H9 (cell line): ENCODE results near the gene GEN1. TPM values are rescaled to one million over a fixed set of nuclear protein-coding genes. Genes with fewer than 3 reads are reported as not detected.

Experiments used
- DNase-seq: peaks from one replicate; pipeline ENCODE4 v3.0.0-alpha.2; 2017
- H2AFZ ChIP-seq: one replicate; pipeline ENCODE4 v1.6.1; 2013; ENCODE audit warnings: mild to moderate bottlenecking, low read length, control low read depth, moderate library complexity
- H2AK5ac ChIP-seq: 2 replicates; pipeline ENCODE4 v1.6.1; 2013; ENCODE audit warnings: low read length, control low read depth, mixed read lengths; ENCODE audit not compliant: insufficient read length
- H2BK120ac ChIP-seq: one replicate; pipeline ENCODE4 v1.6.1; 2013; ENCODE audit warnings: low read depth, mild to moderate bottlenecking, low read length, control low read depth, inconsistent platforms; ENCODE audit not compliant: poor library complexity, severe bottlenecking
- H2BK12ac ChIP-seq: 2 replicates; pipeline ENCODE4 v1.6.1; 2013; ENCODE audit warnings: low read length, control low read depth, mixed read lengths, low read depth; ENCODE audit not compliant: insufficient read length
- H2BK15ac ChIP-seq: 2 replicates; pipeline ENCODE4 v1.6.1; 2013; ENCODE audit warnings: low read depth, low read length, control low read depth
- H2BK20ac ChIP-seq: one replicate; pipeline ENCODE4 v1.6.1; 2013; ENCODE audit warnings: low read depth, mild to moderate bottlenecking, low read length, control low read depth, inconsistent platforms; ENCODE audit not compliant: poor library complexity, severe bottlenecking
- H2BK5ac ChIP-seq: 2 replicates; pipeline ENCODE4 v1.6.1; 2013; ENCODE audit warnings: low read length, control low read depth, mixed read lengths; ENCODE audit not compliant: insufficient read length
- H3K14ac ChIP-seq: 2 replicates; pipeline ENCODE4 v1.6.1; 2013; ENCODE audit warnings: low read length, control low read depth; ENCODE audit not compliant: insufficient read depth
- H3K18ac ChIP-seq: 2 replicates; pipeline ENCODE4 v1.6.1; 2013; ENCODE audit warnings: low read depth, mild to moderate bottlenecking, mixed read lengths, low read length, control low read depth; ENCODE audit not compliant: insufficient read length
- H3K23ac ChIP-seq: 2 replicates; pipeline ENCODE4 v1.6.1; 2013; ENCODE audit warnings: low read length, control low read depth, mixed read lengths, low read depth; ENCODE audit not compliant: insufficient read length
- H3K23me2 ChIP-seq: 2 replicates; pipeline ENCODE4 v1.6.1; 2013; ENCODE audit warnings: low read depth, mild to moderate bottlenecking, mixed read lengths, low read length, control low read depth; ENCODE audit not compliant: insufficient read length, poor library complexity, severe bottlenecking
- H3K27ac ChIP-seq: 2 replicates; pipeline ENCODE4 v1.5.1; 2013; ENCODE audit warnings: low read length, control low read depth, mixed read lengths, low read depth; ENCODE audit not compliant: insufficient read length
- H3K27me3 ChIP-seq: 2 replicates; pipeline ENCODE4 v1.6.1; 2013; ENCODE audit warnings: low read length, control low read depth, inconsistent platforms; ENCODE audit not compliant: insufficient read depth
- H3K4ac ChIP-seq: 2 replicates; pipeline ENCODE4 v1.6.1; 2013; ENCODE audit warnings: low read depth, mild to moderate bottlenecking, control low read depth, inconsistent platforms, low read length, moderate library complexity
- H3K4me1 ChIP-seq: 2 replicates; pipeline ENCODE4 v1.6.1; 2013; ENCODE audit warnings: low read length, control low read depth, inconsistent platforms; ENCODE audit not compliant: insufficient read depth
- H3K4me2 ChIP-seq: 2 replicates; pipeline ENCODE4 v1.6.1; 2013; ENCODE audit warnings: low read length, control low read depth, mixed read lengths; ENCODE audit not compliant: insufficient read length, insufficient read depth
- H3K56ac ChIP-seq: 2 replicates; pipeline ENCODE4 v1.6.1; 2013; ENCODE audit warnings: low read depth, mild to moderate bottlenecking, mixed read lengths, low read length, control low read depth; ENCODE audit not compliant: insufficient read length
- H3K79me1 ChIP-seq: 2 replicates; pipeline ENCODE4 v1.6.1; 2013; ENCODE audit warnings: low read depth, mild to moderate bottlenecking, moderate library complexity, low read length, control low read depth, inconsistent platforms; ENCODE audit not compliant: insufficient read depth, poor library complexity, severe bottlenecking
- H3K79me2 ChIP-seq: 2 replicates; pipeline ENCODE4 v1.6.1; 2013; ENCODE audit warnings: low read length, control low read depth, inconsistent platforms; ENCODE audit not compliant: insufficient read depth
- H3K9ac ChIP-seq: 2 replicates; pipeline ENCODE4 v1.6.1; 2013; ENCODE audit warnings: low read length, control low read depth, mixed read lengths; ENCODE audit not compliant: insufficient read length; ENCODE audit errors: extremely low read depth
- H3K9me3 ChIP-seq: one replicate; pipeline ENCODE4 v1.6.1; 2013; ENCODE audit warnings: low read depth, low read length, inconsistent platforms; ENCODE audit not compliant: control insufficient read depth
- H3T11ph ChIP-seq: one replicate; pipeline ENCODE4 v1.6.1; 2013; ENCODE audit warnings: mild to moderate bottlenecking, low read length, control low read depth, inconsistent platforms
- H4K20me1 ChIP-seq: one replicate; pipeline ENCODE4 v1.6.1; 2013; ENCODE audit not compliant: control insufficient read depth, insufficient read length, insufficient read depth
- H4K5ac ChIP-seq: 2 replicates; pipeline ENCODE4 v1.6.1; 2013; ENCODE audit warnings: low read depth, mild to moderate bottlenecking, mixed read lengths, low read length, control low read depth; ENCODE audit not compliant: insufficient read length
- H4K8ac ChIP-seq: replicated peaks from 2 replicates; pipeline ENCODE4 v1.6.1; 2013; ENCODE audit warnings: low read length, control low read depth, mixed read lengths, low read depth; ENCODE audit not compliant: insufficient read length
- H4K91ac ChIP-seq: 2 replicates; pipeline ENCODE4 v1.6.1; 2013; ENCODE audit warnings: low read depth, mild to moderate bottlenecking, moderate library complexity, mixed read lengths, low read length, control low read depth; ENCODE audit not compliant: insufficient read length
- H3K27ac Mint-ChIP-seq, 3 experiments: 2 replicates in 2 of 3; 3 replicates in 1 of 3; pipeline ENCODE4 v1.8.0; 2020 to 2021; ENCODE audit warnings: mixed read lengths in 3 of 3, mild to moderate bottlenecking in 1 of 3, moderate library complexity in 1 of 3
- H3K27me3 Mint-ChIP-seq: 2 replicates; pipeline ENCODE4 v1.8.0; 2021; ENCODE audit warnings: low read depth, mild to moderate bottlenecking, moderate library complexity, mixed read lengths
- H3K36me3 Mint-ChIP-seq, 3 experiments: 2 replicates in 2 of 3; 3 replicates in 1 of 3; pipeline ENCODE4 v1.8.0; 2020 to 2021; ENCODE audit warnings: low read depth in 3 of 3, mixed read lengths in 3 of 3; ENCODE audit not compliant: insufficient read depth in 1 of 3
- H3K4me1 Mint-ChIP-seq, 2 experiments: 2 replicates each; pipeline ENCODE4 v1.8.0; 2020; ENCODE audit warnings: mixed read lengths in 2 of 2
- H3K4me3 Mint-ChIP-seq, 2 experiments: 2 replicates in 1 of 2; 3 replicates in 1 of 2; pipeline ENCODE4 v1.8.0; 2020 to 2021; ENCODE audit warnings: mild to moderate bottlenecking in 2 of 2, mixed read lengths in 2 of 2, moderate library complexity in 1 of 2
- H3K9me3 Mint-ChIP-seq, 2 experiments: 2 replicates in 1 of 2; 3 replicates in 1 of 2; pipeline ENCODE4 v1.8.0; 2020; ENCODE audit warnings: mild to moderate bottlenecking in 2 of 2, mixed read lengths in 2 of 2, moderate library complexity in 1 of 2
- CTCF ChIP-seq: fragments of 200-600 bp; sonication (generic); conservative IDR thresholded peaks from 3 replicates; pipeline ENCODE4 v1.8.0; 2021; ENCODE audit warnings: antibody characterized with exemption, mild to moderate bottlenecking
- WGBS: extraction: QIAGEN DNeasy Blood & Tissue Kit; methylation state at CpG from one replicate; pipeline ENCODE4 v1.1.7; 2013; ENCODE audit warnings: missing lambda C conversion rate, low lambda C conversion rate, mixed read lengths; ENCODE audit not compliant: insufficient read length; ENCODE audit errors: extremely low coverage; 5-methylcytosine and 5-hydroxymethylcytosine counted together
- total RNA-seq: library from RNA; stranded (reverse); gene quantifications from 2 replicates; pipeline ENCODE4 v1.2.1, GENCODE V29; 2021

The GEN1 gene
- total RNA-seq, 1 experiment from 2014 or later = 28.1 TPM

GRCh38 chr2:17792515-17792914 lies 38.6 kb downstream of the GEN1 start:
- Histone ChIP-seq H3T11ph (no peak overlapping the region), H3K56ac (no peak overlapping the region), H3K18ac (no peak overlapping the region), H3K4ac (no peak overlapping the region), H4K5ac (no peak overlapping the region), H2BK12ac (no peak overlapping the region), H3K79me1 (no peaks in the 10 kb centered on the region), H3K23ac (no peak overlapping the region), H2AK5ac (no peak overlapping the region), H3K27ac (no peak overlapping the region), H3K14ac (no peak overlapping the region), H2BK20ac (no peak overlapping the region), H2BK120ac (no peak overlapping the region), H3K79me2 (no peaks in the 10 kb centered on the region), H3K9ac (no peak overlapping the region), H2BK5ac (no peak overlapping the region), H4K8ac (no peak overlapping the region), H2BK15ac (no peak overlapping the region), H3K27me3 (no peaks in the 10 kb centered on the region), H3K9me3 (no peaks in the 10 kb centered on the region), H4K91ac (no peak overlapping the region), H3K4me2 (no peak overlapping the region), H3K23me2 (no peaks in the 10 kb centered on the region), H3K4me1 (no peaks in the 10 kb centered on the region), H4K20me1 (no peaks in the 10 kb centered on the region), H2AFZ (no peak overlapping the region)
- TF ChIP-seq CTCF = no peak
- peaks cover 2 to 5% of the 10 kb centered on the region in 2 experiments; a peak in 3 of 4 replicates for H3K4me1 Mint-ChIP-seq
- no peaks in the 10 kb centered on the region for H3K36me3 Mint-ChIP-seq
- no peak overlapping the region for H3K4me3 Mint-ChIP-seq
- H3K27ac Mint-ChIP-seq = no peak overlapping the region
- no CpG with 5 or more reads among the region's 1 CpG for WGBS
- peaks cover 12% of the 10 kb centered on the region for H3K27me3 Mint-ChIP-seq
- DNase-seq = no peak
- H3K9me3 Mint-ChIP-seq = no peaks in the 10 kb centered on the region
